ENCODE results near the gene RNF212.
"Not testable (repeated sequence)": the region's sequence is repeated elsewhere in the genome, so short reads cannot be mapped to it uniquely, and the experiment has no call there.

RNF212 gene

DNA sequence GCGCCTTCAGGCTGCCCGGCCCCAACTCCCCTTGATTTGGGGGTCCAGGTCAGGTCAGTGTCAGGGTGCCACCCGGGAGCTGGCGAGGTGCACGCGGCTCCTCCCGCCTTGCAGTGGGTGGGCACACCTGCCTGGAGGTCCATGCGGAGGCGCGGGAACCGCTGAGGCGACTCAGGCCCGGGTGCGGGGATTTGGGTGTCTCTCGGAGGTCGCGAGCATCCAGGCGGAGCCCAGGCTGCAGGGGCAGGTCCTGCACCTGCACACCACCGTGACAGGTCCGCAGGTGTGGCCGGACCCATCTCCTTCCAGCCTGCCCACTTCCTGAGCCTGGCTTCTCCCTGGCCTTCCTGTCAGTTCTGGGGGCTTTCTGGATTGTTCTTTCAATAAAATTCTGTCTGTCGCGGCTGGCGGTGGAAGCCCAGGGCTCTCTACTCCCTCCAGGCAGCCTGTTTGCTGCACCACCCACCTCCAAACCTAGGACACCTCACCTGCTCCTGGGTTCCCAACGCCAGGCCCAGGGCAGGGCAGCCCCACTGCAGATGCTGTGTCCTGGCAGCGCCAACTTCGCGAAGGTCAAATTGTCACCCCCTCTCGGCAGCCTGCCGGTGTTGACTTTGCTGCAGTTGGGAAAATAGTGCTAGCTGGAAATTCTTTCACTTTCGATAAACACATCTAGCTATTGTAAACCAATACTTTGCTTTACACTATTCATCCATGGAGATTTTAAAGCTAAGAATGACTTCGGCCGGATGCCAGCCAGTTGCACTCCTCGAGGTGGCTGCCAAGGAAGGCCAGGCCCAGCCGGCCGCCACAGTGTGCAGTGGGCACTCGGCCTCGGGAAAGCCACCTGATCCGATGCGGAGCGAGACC lies 66.0 kb downstream of the RNF212 start:
- DNase-seq, result peak; percentile 30

DNA sequence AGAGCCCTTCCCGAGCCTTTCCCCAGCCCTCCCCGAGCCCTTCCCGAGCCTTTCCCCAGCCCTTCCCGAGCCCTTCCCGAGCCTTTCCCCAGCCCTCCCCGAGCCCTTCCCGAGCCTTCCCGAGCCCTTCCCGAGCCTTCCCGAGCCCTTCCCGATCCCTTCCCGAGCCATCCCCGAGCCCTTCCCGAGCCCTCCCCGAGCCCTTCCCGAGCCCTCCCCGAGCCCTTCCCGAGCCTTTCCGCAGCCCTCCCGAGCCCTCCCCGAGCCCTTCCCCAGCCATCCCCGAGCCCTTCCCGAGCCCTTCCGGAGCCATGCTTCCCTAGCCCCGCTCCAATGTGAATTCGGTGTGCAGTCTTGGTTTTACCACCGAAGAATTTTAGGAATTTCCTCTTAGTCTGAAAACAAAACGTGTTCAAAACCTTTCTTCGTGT lies 66.8 kb downstream of the RNF212 start:
- not testable (repeated sequence) for DNase-seq

DNA sequence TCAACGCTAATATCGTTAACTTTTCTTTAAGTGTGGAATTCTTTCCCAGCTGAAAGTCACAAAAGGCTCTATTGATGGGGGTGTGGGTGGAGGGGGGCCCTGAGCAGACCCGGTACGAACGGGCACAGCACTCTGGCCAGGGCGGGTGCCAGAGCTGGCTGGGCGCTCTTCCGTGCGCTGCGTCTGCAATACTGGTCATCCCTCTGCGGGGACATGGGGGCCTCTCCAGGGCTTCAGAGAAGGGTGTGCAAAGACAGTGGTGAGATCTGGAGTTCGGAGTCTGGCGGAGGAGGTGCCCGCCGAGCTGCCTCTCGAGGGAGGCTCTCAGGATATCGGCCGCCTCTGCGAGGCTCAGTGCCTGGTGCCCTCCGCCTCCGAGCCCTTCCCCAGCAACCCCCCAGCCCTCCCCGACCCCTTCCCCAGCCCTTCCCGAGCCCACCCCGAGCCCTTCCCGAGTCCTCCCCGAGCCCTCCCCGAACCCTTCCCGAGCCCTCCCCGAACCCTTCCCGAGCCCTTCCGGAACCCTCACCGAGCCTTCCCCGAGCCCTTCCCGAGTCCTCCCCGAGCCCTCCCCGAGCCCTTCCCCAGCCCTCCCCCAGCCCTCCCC lies 67.7 kb downstream of the RNF212 start:
- DNase-seq, result no peak

DNA sequence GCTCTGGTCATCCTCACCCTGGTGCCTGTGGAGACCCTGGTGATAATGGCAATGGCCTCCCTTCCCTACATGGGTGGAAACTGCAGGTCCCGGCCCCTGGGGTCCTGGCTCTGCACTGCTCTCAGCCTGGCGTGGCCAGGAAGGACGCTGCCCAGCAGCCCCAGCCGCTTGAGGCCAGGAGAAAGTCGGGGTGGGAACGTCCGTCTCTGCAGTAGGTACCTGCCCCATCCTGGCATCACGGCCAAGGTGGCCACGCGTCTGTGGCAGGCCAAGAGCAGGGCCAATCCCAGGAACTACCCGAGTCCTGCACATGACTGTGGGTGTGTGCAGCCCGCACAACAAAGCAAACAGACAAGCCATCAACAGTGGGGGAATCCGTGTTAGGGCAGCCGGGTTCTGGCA lies 68.2 kb downstream of the RNF212 start:
- no peak for DNase-seq

DNA sequence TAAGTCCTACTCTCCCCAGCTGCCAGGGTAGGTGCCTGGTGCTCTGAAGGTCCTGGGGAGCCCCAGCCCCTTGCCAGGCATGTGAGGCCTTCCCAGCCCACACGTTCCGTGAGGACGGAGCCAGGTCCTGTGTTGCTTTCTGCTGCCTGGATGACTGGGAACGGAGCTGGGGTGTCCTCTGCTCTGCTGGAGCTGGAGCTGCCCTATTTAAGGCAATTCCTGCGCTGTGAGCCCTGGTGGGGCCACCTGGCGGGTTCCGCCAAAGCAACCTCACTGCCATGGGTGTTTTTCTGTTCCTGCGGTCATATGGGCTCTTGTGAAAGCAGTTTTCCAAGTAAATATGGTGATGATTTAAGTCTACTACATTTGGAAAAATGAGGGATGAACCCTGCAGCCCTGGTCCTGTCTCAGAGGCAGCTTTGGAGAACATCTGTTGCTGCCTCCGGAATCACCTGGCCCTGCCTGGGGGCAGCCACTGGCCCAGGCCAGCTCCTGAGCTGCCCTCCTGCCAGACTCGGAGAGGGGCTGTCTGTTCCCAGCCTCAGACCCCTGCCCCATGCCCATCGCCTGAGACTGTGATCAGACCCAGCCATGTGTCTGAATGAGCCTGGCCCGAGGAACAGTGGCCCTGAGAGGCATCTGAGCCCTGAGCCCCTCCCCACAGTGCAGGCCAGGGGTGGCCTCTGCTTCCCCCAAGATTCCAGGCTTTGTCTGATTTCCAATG lies 68.7 kb downstream of the RNF212 start:
- DNase-seq, result no peak

DNA sequence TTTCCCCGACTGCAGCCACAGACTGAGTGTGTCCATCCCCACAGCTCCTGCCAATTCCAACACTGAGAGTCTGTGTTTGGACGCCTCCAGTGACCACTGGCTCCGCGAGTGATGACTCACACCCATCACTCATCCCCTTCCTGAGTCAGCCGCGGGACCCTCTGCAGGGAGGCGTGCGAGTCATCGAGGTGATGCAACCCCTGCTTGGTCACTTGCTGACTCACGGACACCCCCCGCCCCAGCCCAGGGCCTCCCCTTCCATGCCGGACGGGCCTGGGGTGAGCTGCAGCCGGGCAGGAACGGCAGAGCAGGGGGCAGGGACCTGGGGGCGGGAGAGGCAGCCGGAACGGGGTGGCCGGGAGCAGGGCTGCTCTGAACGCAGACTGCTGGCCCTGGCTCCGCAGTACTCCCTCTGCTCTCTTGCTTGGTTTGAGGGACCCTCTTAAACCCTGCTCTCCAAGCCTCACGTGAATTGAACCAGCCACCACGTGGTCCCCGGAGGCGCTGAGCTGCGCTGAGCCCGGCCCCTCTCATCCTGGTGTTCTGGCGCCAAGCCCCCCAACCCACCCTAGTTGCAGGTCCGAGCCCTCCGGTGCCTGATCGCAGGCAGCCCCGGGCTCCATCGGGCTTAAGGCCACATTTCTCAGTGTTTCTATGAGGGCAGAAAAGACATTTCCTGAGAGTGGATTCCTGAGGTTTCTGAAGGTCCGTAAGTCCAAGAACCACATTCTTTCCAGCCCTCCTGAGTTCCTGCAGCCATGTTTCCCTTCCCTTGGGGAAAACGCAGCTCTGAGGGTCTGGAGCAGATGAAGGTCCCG lies 69.5 kb downstream of the RNF212 start:
- no peak for DNase-seq

DNA sequence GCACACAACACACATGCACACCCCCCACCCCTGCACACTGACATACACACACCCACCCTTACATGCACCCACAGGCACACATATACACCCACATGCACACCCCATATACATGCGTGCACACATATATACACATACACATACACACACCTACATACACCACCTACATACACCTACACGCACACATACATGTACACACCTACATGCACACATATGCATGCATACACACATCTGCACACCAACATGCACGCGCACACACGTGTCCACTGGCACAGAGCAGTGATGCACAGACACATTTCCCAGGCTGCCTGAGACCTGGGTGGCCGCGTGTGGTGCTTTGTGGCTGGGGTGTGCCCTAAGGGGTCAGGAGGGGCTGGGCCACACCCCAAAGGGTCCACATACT lies 70.2 kb downstream of the RNF212 start:
- DNase-seq, result no peak

DNA sequence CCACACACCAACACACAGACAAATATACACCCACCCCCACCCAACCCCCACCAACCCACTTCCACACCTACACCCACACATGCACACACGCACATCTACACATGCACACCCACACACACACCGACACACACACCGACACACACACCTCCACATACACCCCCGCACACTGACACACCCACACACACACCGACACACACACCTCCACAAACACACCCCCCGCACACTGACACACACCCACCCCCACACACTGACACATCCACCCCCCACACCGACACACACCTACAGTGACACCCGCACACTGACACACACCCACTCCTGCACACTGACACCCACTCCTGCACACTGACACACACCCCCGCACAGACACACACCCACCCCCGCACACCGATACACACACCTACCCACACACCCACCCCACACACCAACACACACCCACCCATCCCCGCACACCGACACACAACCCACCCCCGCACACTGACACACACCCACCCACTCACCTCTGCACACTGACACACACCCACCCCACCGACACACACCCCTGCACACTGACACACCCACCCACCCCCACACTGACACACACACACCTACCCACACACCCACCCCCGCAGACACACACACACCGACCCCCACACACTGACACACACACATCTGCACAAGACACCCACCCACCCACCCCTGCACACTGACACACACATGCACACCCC lies 70.9 kb downstream of the RNF212 start:
- DNase-seq, result no peak

DNA sequence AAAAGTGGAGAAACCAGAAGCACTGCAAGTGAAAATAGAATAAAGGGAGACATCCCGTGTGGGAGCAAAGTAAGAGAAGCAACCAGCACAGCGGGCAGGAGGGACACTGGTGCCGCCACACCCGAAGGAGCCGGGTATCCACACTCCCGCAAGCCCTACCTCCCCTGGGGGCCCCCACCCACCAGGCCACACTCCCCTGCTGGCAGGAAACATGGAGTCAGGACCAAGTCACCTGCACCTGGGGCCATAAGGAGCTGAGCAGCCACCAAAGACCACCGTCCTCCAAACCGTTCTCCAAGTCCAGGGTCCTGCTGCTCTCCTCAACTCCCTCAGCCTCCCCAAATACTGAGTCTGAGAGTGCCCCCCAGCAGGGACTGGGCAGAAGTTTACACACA lies 71.4 kb downstream of the RNF212 start:
- no peak for DNase-seq

DNA sequence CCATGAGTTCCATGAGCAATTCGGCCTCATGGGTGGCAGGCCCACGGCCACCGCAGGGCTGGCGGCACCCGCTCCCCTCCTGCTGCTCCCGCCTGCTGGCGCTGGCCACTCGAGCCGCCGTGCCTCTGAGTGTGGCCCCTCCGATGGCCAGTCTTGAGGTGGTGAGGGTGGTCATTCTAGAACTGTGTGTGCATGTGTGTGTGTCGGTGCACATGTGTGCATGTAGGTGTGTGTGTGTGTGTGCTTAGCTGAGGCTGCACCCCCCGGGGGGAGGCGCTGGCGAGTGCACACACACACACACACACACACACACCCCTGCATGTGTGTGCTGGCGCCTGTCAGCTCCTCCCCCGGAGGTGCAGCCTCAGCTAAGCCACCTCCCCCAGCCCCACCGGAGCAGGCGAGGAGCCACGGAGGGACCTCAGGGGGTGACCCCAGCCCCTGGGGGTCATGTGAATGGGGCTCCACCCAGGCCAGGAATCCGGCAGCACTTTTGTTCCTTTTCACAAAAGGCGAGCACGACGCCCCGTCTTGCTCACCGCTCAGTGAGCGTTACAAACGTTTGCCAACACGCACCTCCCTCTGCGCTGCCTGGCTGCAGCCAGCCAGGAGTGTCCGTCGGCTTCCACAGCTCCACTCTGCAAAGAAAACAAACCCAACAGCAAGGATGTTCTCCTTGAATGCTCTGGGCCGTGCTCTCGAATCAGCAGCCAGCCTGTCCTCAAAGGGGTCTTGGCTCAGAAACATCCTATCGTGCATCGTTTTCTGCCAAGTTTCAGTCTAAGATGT lies 72.0 kb downstream of the RNF212 start:
- DNase-seq, result no peak

DNA sequence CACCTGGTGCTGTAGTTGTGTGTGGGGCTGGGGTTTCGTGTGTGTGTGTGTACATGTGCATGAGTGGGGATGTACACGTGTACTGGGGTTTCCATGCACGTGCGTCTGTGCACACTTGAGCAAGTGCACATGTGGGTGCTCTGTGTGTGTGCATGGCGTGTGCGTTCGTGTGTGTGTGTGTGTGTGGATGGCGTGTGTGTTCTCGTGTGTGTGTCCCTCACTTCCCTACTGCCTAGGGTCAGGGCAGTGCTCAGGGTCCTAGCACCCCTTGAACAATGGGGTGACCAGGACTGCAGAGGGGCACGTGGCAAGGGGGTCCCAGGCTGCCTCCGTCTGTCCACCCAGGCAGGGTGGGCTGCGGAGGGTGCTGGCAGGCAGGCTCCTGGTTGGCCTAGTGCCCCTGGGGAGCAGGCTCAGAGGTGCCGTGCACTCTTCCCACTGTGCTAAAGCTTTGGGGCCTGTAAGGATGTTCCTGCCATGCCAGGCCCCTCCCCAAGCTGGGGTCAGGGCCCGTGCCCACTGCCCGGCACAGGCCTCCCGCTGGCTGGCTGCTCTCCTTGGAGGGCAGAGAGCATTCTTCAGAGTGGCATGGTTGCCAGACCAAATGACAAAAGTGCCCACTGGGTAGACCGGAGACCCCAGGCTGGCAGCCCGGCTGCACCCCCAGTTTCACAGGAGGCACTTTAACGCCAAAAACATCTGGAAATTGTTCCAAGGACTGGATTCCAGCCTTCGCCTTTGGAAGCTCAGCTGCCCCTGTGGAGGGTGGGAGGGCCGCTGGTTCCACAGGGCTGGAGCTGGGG lies 72.8 kb downstream of the RNF212 start:
- DNase-seq, result no peak

DNA sequence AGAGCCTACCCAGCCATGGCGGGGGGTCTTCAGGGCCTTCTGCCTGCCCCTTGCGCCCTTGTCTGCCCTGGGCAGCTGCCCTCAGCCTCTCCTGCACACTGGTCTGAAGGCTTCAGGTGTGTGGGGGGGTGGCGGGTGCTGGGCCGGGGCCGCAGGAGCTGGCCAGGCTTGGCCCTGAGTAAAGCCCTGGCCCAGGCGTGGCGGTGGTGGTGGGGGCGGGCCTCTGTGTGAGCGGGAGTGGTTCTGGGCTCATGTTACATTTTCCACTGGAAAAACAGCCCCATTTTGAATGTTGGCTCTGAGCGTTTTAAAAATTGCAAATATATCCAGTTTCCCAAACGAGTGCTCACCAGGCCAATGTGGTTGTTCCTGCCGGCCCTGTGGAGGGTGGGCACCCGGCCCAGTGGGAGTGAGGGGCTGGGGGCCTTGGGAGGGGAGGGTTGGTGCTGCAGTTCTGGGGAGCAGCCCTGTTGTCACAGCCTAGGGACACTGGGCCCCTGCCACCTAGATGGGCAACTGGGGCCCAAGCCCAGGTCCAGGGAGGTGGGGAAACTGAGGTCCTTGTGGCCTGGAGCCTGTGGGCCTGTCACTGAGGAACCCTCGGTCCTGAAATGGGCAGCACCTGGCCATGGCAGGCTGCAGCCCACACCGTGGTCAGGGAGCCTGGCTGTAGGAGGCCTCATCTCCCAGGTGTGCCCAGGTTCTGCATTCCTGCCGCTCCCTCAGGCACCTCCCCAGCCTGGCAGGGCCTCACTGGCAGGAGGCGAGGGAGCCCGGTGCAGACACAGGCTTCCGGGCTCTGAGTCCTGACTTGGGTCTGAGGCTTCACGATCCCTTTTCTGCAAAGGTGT lies 73.6 kb downstream of the RNF212 start:
- no peak for DNase-seq

DNA sequence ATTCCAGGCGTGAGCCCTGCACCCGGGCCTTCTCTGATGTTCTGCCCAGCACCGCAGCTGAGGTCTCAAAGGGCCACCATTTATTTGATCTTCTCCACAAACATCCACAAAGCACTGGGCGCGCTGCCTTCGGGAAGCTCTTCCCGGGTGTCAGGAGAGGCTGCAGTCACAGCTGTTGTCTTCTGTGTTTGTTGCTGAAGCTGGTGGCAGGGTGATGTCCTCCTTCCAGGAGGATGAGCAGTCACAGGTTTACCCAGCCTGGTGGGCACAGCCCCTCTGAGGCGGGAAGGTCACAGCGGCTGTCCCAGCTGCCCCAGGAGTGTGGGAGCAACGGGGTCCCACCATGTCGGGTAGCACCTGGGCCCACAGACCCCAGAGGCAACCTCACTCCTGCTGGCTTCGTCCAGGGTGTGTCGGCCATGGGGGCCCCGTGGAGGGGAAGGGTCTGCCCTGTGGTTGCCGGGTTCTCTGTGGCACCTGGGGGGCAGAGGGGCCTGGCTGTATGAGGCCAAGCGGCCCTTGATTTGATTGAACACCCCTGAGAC lies 74.3 kb downstream of the RNF212 start:
- no peak for DNase-seq

DNA sequence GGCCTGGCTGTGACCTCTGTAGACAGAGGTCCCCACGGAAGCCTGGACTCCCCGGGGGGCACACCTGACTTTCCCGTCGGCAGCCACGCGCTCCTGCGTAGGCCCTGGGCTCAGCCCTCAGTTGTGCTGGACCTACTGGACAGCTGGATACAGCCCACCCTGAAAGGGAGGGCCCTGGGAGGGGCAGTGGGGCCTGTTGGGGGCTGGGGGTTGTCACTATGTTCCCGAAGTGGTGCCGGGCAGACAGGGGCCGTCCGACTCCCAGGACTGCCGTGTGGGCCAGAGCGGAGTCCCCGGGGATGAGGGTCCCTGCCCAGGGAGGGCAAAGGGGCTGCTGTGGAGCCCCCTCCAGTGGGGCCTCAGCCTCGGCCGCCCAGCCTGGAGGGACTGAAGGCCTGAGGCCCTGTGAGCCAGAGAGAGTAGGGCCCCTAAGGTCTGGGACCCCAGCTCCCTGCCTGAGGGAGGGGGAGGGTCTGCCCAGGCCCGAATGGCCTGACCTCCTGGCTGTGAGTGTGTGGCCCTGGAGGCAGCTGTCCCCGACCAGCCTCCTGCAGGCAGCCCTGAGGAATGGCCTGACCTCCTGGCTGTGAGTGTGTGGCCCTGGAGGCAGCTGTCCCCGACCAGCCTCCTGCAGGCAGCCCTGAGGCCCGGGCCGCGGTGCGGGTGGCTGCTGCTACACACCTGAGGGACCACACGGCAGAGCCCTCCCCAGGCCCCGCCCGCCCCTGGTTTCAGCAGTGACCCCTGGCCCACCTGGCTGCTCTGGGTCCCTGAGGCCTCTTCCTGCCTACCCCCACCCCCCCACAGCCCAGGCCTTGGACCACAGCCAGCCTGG lies 76.2 kb downstream of the RNF212 start:
- no peak for DNase-seq

DNA sequence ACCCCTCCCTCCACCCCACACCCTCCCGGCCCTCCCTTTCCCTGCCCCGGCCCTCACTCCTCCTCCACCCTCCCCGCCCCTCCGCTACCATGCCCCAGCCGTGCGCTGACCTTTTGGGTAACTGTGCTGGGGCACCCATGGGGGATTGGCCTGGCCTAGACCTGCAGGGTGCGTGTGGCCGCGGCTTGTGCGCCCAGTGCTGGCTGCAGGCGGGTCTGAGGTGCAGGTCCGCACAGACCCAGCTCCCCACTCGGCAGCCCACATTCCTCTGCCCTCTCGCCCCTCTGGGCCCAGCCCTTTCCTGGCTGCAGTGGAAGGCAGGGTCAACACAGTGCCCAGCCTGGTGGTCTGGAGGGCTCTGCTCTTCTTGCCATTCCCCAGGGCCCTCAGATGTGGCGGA lies 77.3 kb downstream of the RNF212 start:
- no peak for DNase-seq

DNA sequence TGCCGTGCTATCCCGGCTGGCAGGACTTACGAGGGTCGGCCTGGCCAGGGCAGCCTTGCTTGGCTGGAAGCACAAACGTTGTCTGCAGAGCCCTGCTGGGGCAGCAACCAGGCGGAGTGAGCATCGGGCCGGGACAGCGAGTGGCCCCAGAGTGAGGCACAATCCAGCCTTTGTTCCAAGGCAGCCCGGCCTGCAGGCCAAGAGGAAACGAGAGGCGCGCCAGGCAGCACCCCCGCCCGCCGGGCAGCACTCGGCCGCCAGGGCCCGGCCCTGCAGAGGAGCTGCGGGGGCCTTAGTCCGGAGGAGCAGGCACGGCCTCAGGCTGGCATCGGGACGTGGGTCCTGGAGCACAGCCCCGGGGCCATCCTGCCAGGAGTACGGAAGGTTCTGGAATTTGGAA lies 77.9 kb downstream of the RNF212 start:
- no peak for DNase-seq

DNA sequence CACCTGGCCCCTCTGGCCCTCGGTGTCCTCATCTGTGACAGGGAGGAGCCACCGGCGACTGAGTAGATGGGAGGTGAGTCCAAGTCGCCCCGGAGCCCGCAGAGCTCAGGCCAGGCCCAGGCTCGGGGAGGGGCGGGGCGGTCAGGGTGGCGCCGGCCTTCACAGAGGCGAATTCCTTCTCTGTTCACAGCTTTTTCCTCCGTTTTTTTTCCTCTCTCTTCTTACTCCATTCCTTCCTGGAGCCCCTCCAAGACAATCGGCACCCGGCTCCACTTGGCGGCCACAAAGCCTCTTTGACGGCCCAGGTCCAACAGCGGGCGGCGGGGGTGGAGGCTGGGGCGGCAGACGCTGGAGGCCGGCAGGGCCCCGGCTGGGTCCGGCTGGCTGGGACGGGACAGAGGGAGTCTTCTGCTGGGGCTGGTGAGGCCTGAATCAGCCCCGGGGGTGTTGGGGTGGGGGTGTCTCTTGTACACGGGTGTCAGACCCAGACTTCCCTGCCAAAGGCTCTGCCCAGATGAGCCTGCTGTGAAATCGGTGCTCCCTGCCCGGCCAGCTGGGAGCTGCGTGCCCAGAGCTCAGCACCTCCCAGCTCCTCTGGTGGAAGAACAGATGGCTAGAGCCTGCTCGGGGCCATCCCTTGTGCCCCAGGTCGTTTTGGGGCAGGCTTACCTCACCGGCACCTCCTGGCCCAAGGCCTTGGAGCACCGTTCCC lies 79.4 kb downstream of the RNF212 start:
- no peak for DNase-seq

DNA sequence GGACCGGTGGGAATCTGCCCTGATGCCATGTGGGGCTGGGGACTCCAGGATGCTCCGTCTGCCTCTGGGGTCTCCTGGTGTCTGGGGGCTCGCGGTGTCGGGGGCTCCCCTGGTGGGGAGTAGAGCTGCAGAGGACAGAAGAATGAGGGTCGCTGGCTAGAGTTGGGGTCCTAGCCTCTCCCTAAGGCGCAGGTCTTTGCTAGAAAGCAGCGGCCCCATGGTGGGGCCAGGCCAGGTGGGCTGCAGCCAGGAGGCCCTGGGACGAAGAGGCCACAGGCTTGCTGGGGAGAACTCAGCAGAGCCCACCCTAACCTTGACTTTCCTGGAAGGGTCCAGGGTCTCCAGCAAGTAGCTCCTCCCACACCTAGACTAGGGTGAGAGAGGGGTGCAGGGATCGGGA lies 80.5 kb downstream of the RNF212 start:
- no peak for DNase-seq

All from RPMI8226 (cell line).